ENCODE measurements around the gene STAC.

Gene STAC

GRCh38 chr3:36381311-36381956 lies 1.1 kb downstream of the STAC start:
- TF ChIP-seq GABPA (IDR thresholded peaks at IDR 0.05; ENCODE audit: low read depth) = no peak
- no peak for TF ChIP-seq SPI1 (IDR thresholded peaks at IDR 0.05; ENCODE audit: borderline replicate concordance, low read depth)
- TF ChIP-seq, protein P1, sequence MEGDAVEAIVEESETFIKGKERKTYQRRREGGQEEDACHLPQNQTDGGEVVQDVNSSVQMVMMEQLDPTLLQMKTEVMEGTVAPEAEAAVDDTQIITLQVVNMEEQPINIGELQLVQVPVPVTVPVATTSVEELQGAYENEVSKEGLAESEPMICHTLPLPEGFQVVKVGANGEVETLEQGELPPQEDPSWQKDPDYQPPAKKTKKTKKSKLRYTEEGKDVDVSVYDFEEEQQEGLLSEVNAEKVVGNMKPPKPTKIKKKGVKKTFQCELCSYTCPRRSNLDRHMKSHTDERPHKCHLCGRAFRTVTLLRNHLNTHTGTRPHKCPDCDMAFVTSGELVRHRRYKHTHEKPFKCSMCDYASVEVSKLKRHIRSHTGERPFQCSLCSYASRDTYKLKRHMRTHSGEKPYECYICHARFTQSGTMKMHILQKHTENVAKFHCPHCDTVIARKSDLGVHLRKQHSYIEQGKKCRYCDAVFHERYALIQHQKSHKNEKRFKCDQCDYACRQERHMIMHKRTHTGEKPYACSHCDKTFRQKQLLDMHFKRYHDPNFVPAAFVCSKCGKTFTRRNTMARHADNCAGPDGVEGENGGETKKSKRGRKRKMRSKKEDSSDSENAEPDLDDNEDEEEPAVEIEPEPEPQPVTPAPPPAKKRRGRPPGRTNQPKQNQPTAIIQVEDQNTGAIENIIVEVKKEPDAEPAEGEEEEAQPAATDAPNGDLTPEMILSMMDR (IDR thresholded peaks at IDR 0.05; ENCODE audit: insufficient read depth, low read length) = no peak
- TF ChIP-seq, protein P2, sequence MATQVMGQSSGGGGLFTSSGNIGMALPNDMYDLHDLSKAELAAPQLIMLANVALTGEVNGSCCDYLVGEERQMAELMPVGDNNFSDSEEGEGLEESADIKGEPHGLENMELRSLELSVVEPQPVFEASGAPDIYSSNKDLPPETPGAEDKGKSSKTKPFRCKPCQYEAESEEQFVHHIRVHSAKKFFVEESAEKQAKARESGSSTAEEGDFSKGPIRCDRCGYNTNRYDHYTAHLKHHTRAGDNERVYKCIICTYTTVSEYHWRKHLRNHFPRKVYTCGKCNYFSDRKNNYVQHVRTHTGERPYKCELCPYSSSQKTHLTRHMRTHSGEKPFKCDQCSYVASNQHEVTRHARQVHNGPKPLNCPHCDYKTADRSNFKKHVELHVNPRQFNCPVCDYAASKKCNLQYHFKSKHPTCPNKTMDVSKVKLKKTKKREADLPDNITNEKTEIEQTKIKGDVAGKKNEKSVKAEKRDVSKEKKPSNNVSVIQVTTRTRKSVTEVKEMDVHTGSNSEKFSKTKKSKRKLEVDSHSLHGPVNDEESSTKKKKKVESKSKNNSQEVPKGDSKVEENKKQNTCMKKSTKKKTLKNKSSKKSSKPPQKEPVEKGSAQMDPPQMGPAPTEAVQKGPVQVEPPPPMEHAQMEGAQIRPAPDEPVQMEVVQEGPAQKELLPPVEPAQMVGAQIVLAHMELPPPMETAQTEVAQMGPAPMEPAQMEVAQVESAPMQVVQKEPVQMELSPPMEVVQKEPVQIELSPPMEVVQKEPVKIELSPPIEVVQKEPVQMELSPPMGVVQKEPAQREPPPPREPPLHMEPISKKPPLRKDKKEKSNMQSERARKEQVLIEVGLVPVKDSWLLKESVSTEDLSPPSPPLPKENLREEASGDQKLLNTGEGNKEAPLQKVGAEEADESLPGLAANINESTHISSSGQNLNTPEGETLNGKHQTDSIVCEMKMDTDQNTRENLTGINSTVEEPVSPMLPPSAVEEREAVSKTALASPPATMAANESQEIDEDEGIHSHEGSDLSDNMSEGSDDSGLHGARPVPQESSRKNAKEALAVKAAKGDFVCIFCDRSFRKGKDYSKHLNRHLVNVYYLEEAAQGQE (IDR thresholded peaks at IDR 0.05; ENCODE audit: insufficient replicate concordance, low read depth) = no peak
- no peak for TF ChIP-seq POLR2AphosphoS5 (IDR thresholded peaks at IDR 0.05; ENCODE audit: low read depth)
- H3K4me3 ChIP-seq (replicated peaks; ENCODE audit: insufficient read depth, low read length) = no peak overlapping the region
- H3K27me3 ChIP-seq (ENCODE audit: insufficient read depth, poor library complexity, severe bottlenecking) = peaks cover 11% of the 10 kb centered on the region
- no peak overlapping the region for H3K27ac ChIP-seq (replicated peaks)
- no peak for DNase-seq (ENCODE audit: low read depth in 1 of 2, low spot score in 1 of 2)

DNA sequence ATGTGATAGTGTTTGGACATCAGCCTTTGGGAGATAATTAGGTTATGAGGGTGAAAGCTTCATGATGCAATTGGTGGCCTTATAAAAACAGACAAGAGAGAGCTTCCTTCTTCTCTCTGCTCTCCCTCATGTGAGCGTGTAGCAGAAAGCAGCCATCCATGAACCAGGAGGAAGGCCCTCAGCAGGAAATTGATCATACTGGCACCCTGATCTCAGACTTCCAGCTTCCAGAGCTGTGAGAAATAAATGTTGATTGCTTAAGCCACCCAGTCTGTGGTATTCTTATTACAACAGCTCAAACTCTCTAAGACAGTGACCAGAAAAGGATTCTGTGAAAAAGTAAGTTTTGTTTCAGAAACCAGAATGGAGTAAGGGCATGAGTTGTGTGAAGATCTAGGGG lies 13.3 kb downstream of the STAC start:
- TF ChIP-seq GABPA (IDR thresholded peaks at IDR 0.05; ENCODE audit: low read depth) (no peak), SPI1 (IDR thresholded peaks at IDR 0.05; ENCODE audit: borderline replicate concordance, low read depth) (no peak), POLR2AphosphoS5 (IDR thresholded peaks at IDR 0.05; ENCODE audit: low read depth) (no peak)
- TF ChIP-seq, protein P1 (IDR thresholded peaks at IDR 0.05; ENCODE audit: insufficient read depth, low read length) = no peak
- H3K27ac ChIP-seq (replicated peaks) = no peak overlapping the region
- no peak overlapping the region for H3K4me3 ChIP-seq (replicated peaks; ENCODE audit: insufficient read depth, low read length)
- no peaks in the 10 kb centered on the region for H3K27me3 ChIP-seq (ENCODE audit: insufficient read depth, poor library complexity, severe bottlenecking)
- no peak for DNase-seq (ENCODE audit: low read depth in 1 of 2, low spot score in 1 of 2)

DNA sequence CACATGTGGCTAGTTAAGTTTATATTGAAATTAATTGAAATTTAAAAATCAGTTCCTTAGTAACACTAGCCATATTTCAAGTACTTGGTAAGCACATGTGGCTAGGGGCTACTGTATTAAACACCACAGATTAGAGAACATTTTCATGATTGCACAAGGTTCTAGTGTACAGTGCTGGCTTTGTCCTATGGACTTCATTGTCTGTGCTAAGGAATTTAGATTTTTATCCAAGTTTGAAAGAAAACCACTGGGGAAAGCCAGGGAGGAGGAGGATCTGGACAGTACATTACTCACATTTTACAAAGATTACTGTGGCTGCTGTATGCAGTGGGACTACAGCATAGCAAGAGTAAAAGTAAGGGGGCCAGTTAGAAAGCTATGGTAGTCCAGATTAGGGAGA lies 13.9 kb downstream of the STAC start:
- Histone ChIP-seq H3K27ac (replicated peaks) (no peak overlapping the region), H3K27me3 (ENCODE audit: insufficient read depth, poor library complexity, severe bottlenecking) (no peaks in the 10 kb centered on the region), H3K4me3 (replicated peaks; ENCODE audit: insufficient read depth, low read length) (no peak overlapping the region)
- no peak for TF ChIP-seq SPI1 (IDR thresholded peaks at IDR 0.05; ENCODE audit: borderline replicate concordance, low read depth)
- TF ChIP-seq, protein P1 (IDR thresholded peaks at IDR 0.05; ENCODE audit: insufficient read depth, low read length) = no peak
- TF ChIP-seq, protein P2 (IDR thresholded peaks at IDR 0.05; ENCODE audit: insufficient replicate concordance, low read depth) = no peak
- TF ChIP-seq GABPA (IDR thresholded peaks at IDR 0.05; ENCODE audit: low read depth) = no peak
- no peak for TF ChIP-seq POLR2AphosphoS5 (IDR thresholded peaks at IDR 0.05; ENCODE audit: low read depth)
- DNase-seq (ENCODE audit: low read depth in 1 of 2, low spot score in 1 of 2) = no peak

DNA sequence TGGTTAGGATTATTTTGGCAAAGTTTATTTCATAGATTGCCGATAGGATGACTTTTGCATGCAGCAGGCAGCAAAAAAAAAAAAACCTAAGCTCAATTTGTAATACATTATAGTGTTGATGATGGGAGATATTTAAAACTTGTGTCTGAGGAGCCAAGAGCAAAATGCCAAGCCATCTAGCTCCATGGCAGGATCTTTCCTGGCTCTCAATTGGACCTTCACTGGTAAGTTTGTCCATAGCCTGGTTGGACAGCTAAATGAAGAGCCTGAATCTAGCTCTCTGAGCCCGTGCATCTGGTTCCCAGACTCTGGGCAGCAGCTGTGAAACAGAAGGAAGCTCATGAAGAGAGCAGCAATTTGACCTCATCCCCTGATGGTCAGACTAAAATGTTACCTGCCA lies 17.5 kb downstream of the STAC start:
- no peaks in the 10 kb centered on the region for H3K27me3 ChIP-seq (ENCODE audit: insufficient read depth, poor library complexity, severe bottlenecking)
- H3K4me3 ChIP-seq (replicated peaks; ENCODE audit: insufficient read depth, low read length) = no peak overlapping the region
- no peak overlapping the region for H3K27ac ChIP-seq (replicated peaks)
- TF ChIP-seq, protein P2 (IDR thresholded peaks at IDR 0.05; ENCODE audit: insufficient replicate concordance, low read depth) = no peak
- TF ChIP-seq GABPA (IDR thresholded peaks at IDR 0.05; ENCODE audit: low read depth) = no peak
- no peak for TF ChIP-seq SPI1 (IDR thresholded peaks at IDR 0.05; ENCODE audit: borderline replicate concordance, low read depth)
- TF ChIP-seq POLR2AphosphoS5 (IDR thresholded peaks at IDR 0.05; ENCODE audit: low read depth) = no peak
- TF ChIP-seq, protein P1 (IDR thresholded peaks at IDR 0.05; ENCODE audit: insufficient read depth, low read length) = no peak
- no peak for DNase-seq (ENCODE audit: low read depth in 1 of 2, low spot score in 1 of 2)
